Natural killer cell (primary cell): ENCODE data around the gene VMP1. TPM values are rescaled to one million over a fixed set of nuclear protein-coding genes. Genes with fewer than 3 reads are reported as not detected.
A peak's percentile ranks its signal among the peaks of the same experiment; 100 is the strongest.

Source experiments
- ATAC-seq, 3 donors: fragments of 150-1000 bp in 2 of 3; fragments of 200-7000 bp in 1 of 3; cut with Tn5 transposase; 1 replicate in 1 of 3; 2 replicates in 2 of 3; pipeline ENCODE4 v1.10.0; 2021; ENCODE audit warnings: mild to moderate bottlenecking in 2 of 3, moderate library complexity in 2 of 3
- DNase-seq, 2 donors: peaks; one replicate each; pipeline versions ENCODE4 v3.0.0 to v3.0.0-alpha.2; 2013 to 2021; ENCODE audit warnings: mixed read lengths in 1 of 2
- H3K27ac ChIP-seq: one replicate; pipeline ENCODE4 v1.5.1; 2013; ENCODE audit warnings: mild to moderate bottlenecking, low read length
- H3K27me3 ChIP-seq: one replicate; pipeline ENCODE4 v1.6.1; 2013; ENCODE audit warnings: low read length; ENCODE audit not compliant: control insufficient read depth, insufficient read depth
- H3K36me3 ChIP-seq: one replicate; pipeline ENCODE4 v1.6.1; 2013; ENCODE audit warnings: low read length; ENCODE audit not compliant: control insufficient read depth, insufficient read depth
- H3K4me1 ChIP-seq: one replicate; pipeline ENCODE4 v1.6.1; 2013; ENCODE audit warnings: low read length; ENCODE audit not compliant: control insufficient read depth, insufficient read depth
- H3K4me3 ChIP-seq: one replicate; pipeline ENCODE4 v1.5.1; 2013; ENCODE audit warnings: low read length
- H3K9me3 ChIP-seq: one replicate; pipeline ENCODE4 v1.6.1; 2013; ENCODE audit warnings: low read length; ENCODE audit not compliant: control insufficient read depth, insufficient read depth
- H3K27ac Mint-ChIP-seq, 2 donors: one replicate each; pipeline ENCODE4 v1.8.0; 2022; ENCODE audit warnings: mild to moderate bottlenecking in 2 of 2, mixed read lengths in 2 of 2, moderate library complexity in 1 of 2
- H3K27me3 Mint-ChIP-seq, 2 donors: one replicate each; pipeline ENCODE4 v1.8.0; 2022; ENCODE audit warnings: low read depth in 2 of 2, mixed read lengths in 2 of 2
- H3K36me3 Mint-ChIP-seq: one replicate; pipeline ENCODE4 v1.8.0; 2022; ENCODE audit warnings: mixed read lengths
- H3K4me1 Mint-ChIP-seq, 2 donors: one replicate each; pipeline ENCODE4 v1.8.0; 2022; ENCODE audit warnings: mixed read lengths in 2 of 2
- H3K4me3 Mint-ChIP-seq: one replicate; pipeline ENCODE4 v1.8.0; 2022; ENCODE audit warnings: mild to moderate bottlenecking, moderate library complexity, mixed read lengths
- H3K9me3 Mint-ChIP-seq, 2 donors: one replicate each; pipeline ENCODE4 v1.8.0; 2022; ENCODE audit warnings: mixed read lengths in 2 of 2
- WGBS: methylation state at CpG from one replicate; pipeline ENCODE4 v1.1.7; 2013; ENCODE audit warnings: missing lambda C conversion rate; ENCODE audit not compliant: insufficient coverage; 5-methylcytosine and 5-hydroxymethylcytosine counted together
- intact Hi-C: fragments of 100-400 bp; cut with micrococcal nuclease; formaldehyde crosslinking; loops from one replicate; pipeline ENCODE4 v1.14.2; 2022
- total RNA-seq, 4 donors: library from RNA; stranded (reverse); fragments of 120-200 nt in 1 of 4; gene quantifications; one replicate each; pipeline versions ENCODE4 v1.2.3 to v1.2.4, GENCODE V29; 2013 to 2022
- TF ChIP-seq, protein P1 (sequence below): fragments of 200-600 bp; IDR thresholded peaks from one replicate; pipeline ENCODE4 v1.8.0; 2022; ENCODE audit warnings: antibody characterized with exemption

VMP1 gene
- total RNA-seq, 3 donors from 2014 or later (not counting 1 experiment from before 2014, with no cell fraction given) = 136 to 175 (median 162) TPM

DNA sequence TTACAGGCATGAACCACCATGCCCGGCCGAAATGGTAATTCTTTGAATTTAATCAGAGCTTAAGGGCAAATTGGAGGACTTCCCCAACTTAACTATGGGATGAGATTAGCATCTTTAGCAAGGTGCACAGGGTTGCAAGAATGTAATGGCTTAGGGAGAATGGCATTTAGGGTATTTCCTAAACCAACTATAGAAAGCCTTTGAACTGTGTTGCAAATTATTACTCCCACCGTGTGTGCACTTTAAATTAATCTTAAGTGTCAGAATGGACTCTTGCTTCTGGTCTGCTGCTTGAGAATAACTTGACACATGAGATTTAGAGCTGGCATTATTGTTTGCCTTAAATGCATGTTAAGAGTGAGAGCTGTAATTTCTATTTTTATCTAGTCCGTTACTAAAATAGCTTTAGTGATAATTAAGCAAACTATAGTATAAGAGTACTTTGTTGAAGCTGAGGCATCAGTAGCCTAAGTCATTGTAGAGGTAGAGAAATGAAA, 125.5 kb downstream of the VMP1 start:
- Mint-ChIP-seq H3K27me3 (no peaks in the 10 kb centered on the region), H3K4me3 (no peak overlapping the region), H3K36me3 (no peaks in the 10 kb centered on the region), H3K27ac (peak overlapping the region; percentile 29 to 50), H3K4me1 (peaks cover 36 to 39% of the 10 kb centered on the region in 2 donors), H3K9me3 (no peaks in the 10 kb centered on the region)
- ATAC-seq = no peak
- Histone ChIP-seq H3K27ac (no peak overlapping the region), H3K36me3 (no peaks in the 10 kb centered on the region), H3K27me3 (no peaks in the 10 kb centered on the region), H3K4me1 (peaks cover 22% of the 10 kb centered on the region), H3K4me3 (no peak overlapping the region), H3K9me3 (no peaks in the 10 kb centered on the region)
- intact Hi-C loops = no loop called here
- DNase-seq = no peak
- TF ChIP-seq, protein P1, sequence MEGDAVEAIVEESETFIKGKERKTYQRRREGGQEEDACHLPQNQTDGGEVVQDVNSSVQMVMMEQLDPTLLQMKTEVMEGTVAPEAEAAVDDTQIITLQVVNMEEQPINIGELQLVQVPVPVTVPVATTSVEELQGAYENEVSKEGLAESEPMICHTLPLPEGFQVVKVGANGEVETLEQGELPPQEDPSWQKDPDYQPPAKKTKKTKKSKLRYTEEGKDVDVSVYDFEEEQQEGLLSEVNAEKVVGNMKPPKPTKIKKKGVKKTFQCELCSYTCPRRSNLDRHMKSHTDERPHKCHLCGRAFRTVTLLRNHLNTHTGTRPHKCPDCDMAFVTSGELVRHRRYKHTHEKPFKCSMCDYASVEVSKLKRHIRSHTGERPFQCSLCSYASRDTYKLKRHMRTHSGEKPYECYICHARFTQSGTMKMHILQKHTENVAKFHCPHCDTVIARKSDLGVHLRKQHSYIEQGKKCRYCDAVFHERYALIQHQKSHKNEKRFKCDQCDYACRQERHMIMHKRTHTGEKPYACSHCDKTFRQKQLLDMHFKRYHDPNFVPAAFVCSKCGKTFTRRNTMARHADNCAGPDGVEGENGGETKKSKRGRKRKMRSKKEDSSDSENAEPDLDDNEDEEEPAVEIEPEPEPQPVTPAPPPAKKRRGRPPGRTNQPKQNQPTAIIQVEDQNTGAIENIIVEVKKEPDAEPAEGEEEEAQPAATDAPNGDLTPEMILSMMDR = no peak
- 33% methylated on average over 3 of the region's 4 CpGs for WGBS

DNA sequence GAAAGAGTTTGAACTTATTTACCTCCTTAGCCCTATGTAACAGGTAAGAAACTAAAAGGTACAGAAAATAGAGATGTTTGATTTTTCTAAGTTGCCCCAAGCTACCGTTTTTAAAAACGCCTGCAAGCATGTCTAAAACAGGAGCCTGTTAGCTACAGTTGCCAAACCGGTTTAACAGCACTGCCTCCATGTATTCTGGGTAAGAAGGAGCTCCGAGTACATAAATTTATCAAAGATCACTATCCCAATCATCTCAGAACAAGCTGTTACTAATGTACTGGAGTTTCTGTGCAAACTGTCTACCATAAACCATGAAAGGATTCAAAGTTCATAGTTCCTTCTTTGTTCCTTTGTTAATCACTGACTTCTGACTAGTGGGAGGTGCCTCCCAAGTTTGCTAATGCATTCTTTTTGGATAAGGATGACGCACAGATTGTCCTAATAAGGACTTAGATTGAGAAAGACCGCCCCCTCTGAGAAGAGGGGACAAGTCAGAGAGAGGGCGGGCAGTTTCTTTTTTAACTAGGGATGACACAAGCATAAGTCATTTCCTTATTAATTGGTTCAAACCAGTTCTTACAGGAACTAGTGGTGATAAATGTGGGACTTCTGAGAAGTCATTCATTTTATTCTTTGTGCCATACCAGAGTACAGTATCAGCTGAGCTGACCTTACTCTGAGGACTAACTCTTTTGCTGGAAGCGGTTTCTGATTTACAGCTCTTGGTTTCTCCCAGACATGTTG, 130.0 kb downstream of the VMP1 start:
- peaks cover 9% of the 10 kb centered on the region for H3K36me3 ChIP-seq
- Mint-ChIP-seq H3K4me3 (peak overlapping the region; percentile 98), H3K27me3 (no peaks in the 10 kb centered on the region), H3K27ac (peak overlapping the region; percentile 89 to 99), H3K9me3 (no peaks in the 10 kb centered on the region), H3K36me3 (peaks cover 14% of the 10 kb centered on the region), H3K4me1 (peaks cover 45 to 48% of the 10 kb centered on the region in 2 donors)
- peak overlapping the region; percentile 87 for H3K27ac ChIP-seq
- peak overlapping the region; percentile 65 for H3K4me3 ChIP-seq
- ATAC-seq = peak; percentile 94 to 97 (median 96)
- TF ChIP-seq, protein P1 = no peak
- H3K4me1 ChIP-seq = peaks cover 15% of the 10 kb centered on the region
- DNase-seq = peak; percentile 31 to 92
- H3K9me3 ChIP-seq = no peaks in the 10 kb centered on the region
- 14% methylated on average over 7 of the region's 8 CpGs for WGBS
- intact Hi-C loops = loop anchor here (1.0 to 5.0 kb wide), 4 partner anchors 8 to 85 kb away; partner anchors contain the start of genes RPS6KB1 and TUBD1
- no peaks in the 10 kb centered on the region for H3K27me3 ChIP-seq

DNA sequence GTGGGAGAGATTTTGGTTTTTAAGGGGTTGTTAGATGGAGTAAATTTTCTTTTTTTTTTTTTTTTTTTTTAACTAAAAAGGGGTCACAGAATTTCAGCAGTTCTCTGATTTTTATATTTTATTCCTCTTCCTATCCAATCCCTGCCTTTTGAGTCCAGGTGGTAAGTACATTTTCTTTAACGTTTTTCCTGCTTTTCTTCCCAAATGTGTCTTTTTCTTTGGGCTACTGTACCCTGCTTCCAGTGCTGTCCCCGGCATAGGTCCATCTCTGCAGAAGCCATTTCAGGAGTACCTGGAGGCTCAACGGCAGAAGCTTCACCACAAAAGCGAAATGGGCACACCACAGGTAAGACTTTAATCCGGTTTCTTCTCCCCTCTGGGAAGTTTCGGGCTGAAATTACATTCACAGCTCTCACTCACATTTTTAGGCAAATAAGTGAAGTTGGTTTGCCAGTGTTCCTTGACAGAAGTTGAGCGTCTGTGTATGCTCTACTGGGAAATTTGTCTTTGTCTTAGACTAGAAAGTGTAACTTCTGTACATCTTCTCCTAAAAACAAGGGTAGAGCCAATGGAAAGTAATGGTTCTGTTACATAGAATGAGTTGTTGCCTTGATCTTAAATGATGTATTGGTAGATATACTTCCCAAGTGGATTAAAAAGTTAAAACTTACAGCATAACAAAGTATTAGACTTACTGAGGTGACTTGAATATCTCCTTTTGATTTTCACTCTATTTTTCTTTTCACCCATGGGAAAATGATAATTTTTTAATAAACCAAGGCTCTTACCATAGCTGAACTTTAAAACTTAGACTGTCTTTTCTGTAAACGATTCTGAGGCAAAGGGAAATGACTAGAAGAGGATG, 130.8 kb downstream of the VMP1 start:
- intact Hi-C loops = loop anchor here (5.0 kb wide), 1 partner anchor 86 kb away; no protein-coding TSS in a partner anchor
- Histone ChIP-seq H3K27me3 (no peaks in the 10 kb centered on the region), H3K9me3 (no peaks in the 10 kb centered on the region), H3K27ac (peak overlapping the region; percentile 87), H3K36me3 (peaks cover 9% of the 10 kb centered on the region), H3K4me1 (peaks cover 15% of the 10 kb centered on the region), H3K4me3 (peak overlapping the region; percentile 65)
- Mint-ChIP-seq H3K4me3 (peak overlapping the region; percentile 98), H3K36me3 (peaks cover 14% of the 10 kb centered on the region), H3K9me3 (no peaks in the 10 kb centered on the region), H3K4me1 (peaks cover 45 to 48% of the 10 kb centered on the region in 2 donors), H3K27me3 (no peaks in the 10 kb centered on the region), H3K27ac (peak overlapping the region; percentile 89 to 99)
- ATAC-seq (peak in 1 of 3 donors; percentile 6), DNase-seq (peak in 1 of 2 donors; percentile 62)
- TF ChIP-seq, protein P1 = no peak
- WGBS = 32% methylated on average over 8 of the region's 8 CpGs
